AG04449 (cell line): Measurements from ENCODE around the gene KLK1.

Source experiments
- CTCF ChIA-PET: fragments of 350-600 bp; formaldehyde crosslinking; extraction: SDS; loops from one replicate; lab custom pipeline; 2021; ENCODE audit warnings: antibody characterized with exemption; lab: Yijun Ruan, JAX
- POLR2A ChIA-PET: fragments of 400-600, 350-600 bp; formaldehyde crosslinking; extraction: SDS; loops from one replicate; lab custom pipeline; 2020; ENCODE audit warnings: antibody characterized with exemption, inconsistent platforms; lab: Yijun Ruan, JAX
- DNase-seq: peaks from one replicate; pipeline ENCODE4 v3.0.0-alpha.2; 2010; ENCODE audit warnings: low read depth, low spot score
- H3K4me3 ChIP-seq: 2 replicates; pipeline ENCODE4 v1.5.1; 2011; ENCODE audit warnings: low read depth, mild to moderate bottlenecking, control low read depth, low read length
- TF ChIP-seq, protein P1 (sequence below): IDR thresholded peaks from one replicate; pipeline ENCODE4 v1.5.1; 2011; ENCODE audit warnings: mild to moderate bottlenecking, moderate library complexity, low read length, control low read depth, inconsistent platforms; ENCODE audit not compliant: insufficient read depth; ENCODE audit errors: missing control alignments

The KLK1 gene

DNA sequence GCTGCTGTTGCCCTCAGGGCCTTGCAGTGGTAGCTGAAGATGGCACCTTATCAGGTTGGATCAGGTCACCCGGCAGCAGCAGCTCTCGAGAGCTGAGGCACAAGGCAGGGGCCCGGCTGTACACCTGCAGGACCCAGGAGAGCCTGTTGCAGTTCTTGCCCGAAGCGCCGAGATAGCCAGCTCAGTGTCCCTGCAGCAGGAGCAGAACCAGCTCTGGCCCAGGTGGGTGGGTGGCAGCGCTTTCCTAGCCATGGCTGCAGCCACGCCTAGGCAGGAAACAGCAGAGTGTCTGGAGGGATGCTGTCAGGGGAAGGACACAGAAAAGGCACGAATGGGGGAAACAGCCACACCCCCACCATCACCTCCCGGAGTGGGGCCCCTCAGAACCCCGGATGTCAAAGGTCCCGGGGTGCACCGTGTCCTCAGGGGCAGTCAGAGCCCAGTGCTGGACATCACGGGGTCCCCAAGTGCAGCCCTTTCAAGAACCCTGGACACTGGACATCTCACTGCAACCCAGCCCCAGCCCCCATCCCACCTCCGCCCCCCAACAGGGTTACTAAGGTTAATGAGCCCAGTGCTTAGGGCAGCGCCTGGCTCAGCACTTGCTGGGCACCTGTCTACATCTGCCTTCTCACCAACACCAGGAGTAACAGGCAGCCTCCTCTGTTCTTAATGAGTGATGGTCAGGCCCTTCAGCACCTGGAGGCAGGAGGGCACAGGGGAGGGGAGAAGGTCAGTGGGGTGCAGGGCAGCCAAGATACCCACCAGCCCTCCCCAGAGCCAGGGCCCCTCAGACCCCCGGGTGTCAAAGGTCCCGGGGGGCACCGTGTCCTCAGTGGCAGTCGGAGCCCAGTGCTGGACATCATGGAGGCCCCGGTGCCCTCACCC, 24.7 kb downstream of the KLK1 start:
- H3K4me3 ChIP-seq: no peak overlapping the region
- ChIA-PET POLR2A (no interaction called here), CTCF (interaction anchor here (1.3 kb wide), 2 partner anchors 74 to 430 kb away, joined by 3 to 4 read pairs; no protein-coding TSS in a partner anchor)
- TF ChIP-seq, protein P1, sequence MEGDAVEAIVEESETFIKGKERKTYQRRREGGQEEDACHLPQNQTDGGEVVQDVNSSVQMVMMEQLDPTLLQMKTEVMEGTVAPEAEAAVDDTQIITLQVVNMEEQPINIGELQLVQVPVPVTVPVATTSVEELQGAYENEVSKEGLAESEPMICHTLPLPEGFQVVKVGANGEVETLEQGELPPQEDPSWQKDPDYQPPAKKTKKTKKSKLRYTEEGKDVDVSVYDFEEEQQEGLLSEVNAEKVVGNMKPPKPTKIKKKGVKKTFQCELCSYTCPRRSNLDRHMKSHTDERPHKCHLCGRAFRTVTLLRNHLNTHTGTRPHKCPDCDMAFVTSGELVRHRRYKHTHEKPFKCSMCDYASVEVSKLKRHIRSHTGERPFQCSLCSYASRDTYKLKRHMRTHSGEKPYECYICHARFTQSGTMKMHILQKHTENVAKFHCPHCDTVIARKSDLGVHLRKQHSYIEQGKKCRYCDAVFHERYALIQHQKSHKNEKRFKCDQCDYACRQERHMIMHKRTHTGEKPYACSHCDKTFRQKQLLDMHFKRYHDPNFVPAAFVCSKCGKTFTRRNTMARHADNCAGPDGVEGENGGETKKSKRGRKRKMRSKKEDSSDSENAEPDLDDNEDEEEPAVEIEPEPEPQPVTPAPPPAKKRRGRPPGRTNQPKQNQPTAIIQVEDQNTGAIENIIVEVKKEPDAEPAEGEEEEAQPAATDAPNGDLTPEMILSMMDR: no peak
- no peak for DNase-seq

GRCh38 chr19:50797781-50798658, 25.6 kb downstream of the KLK1 start:
- H3K4me3 ChIP-seq: no peak overlapping the region
- ChIA-PET POLR2A (no interaction called here), CTCF (interaction anchor here (1.3 to 5.9 kb wide), 2 partner anchors 15 to 429 kb away, joined by 3 to 31 read pairs; no protein-coding TSS in a partner anchor)
- no peak for DNase-seq
- TF ChIP-seq, protein P1: no peak

DNA sequence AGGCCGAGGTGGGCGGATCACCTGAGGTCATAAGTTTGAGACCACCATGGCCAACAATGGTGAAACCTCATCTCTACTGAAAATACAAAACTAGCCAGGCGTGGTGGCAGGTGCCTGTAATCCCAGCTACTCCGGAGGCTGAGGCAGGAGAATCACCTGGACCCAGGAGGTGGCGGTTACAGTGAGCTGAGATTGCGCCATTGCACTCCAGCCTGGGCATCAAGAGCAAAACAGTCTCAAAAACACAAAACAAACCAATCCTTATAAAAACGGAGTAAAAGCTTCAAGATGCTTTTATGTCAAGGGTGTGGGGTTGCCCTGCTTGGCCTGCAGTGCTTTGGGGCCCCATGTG, 26.2 kb downstream of the KLK1 start:
- no peak overlapping the region for H3K4me3 ChIP-seq
- TF ChIP-seq, protein P1: no peak
- ChIA-PET CTCF (interaction anchor here (1.3 to 5.9 kb wide), 3 partner anchors 14 to 428 kb away, joined by 3 to 31 read pairs (median 3); no protein-coding TSS in a partner anchor), POLR2A (no interaction called here)
- DNase-seq: no peak

DNA sequence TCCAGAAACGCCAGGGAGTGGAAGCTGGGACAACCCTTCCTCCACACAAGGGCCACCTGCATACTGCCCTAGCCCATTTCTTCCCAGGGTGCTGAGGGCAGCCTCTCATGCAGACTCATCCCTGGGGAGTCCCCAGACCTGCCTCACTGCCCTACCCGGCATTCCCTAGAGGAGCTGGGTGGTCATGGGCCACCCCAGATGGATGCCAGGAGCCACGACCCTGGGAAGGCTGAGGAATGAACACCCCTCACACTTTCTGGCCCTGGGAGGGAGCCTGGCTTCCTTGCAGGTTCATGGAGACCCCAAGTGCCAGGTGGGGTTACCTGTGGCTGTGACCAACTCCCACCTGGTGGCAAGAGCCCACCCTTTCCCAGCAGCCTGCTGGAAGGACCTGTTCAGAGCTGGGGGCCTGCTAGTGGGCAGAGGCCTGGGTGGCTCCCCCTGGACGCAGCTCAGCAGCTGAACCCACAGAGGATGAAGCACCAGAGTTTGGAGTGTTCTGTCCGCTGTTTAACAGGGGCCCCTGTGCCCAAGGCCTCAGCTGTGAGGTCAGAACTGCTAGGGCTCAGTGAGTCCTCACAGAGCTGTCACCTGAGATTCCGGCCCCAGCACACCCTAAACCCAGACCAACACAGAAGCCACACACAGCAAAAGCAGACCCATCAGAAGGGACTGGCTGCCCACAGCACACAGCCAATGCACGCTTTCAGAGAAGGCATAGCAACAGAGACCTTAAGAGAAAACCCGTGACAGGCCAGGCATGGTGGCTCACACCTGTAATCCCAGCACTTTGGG, 26.8 kb downstream of the KLK1 start:
- ChIA-PET POLR2A (interaction anchor here (3.6 kb wide), 1 partner anchor 8 kb away, joined by 20 read pairs; no protein-coding TSS in a partner anchor), CTCF (interaction anchor here (0.6 to 5.9 kb wide), 6 partner anchors 14 to 439 kb away, joined by 3 to 31 read pairs (median 4); no protein-coding TSS in a partner anchor)
- no peak overlapping the region for H3K4me3 ChIP-seq
- TF ChIP-seq, protein P1: no peak
- DNase-seq: no peak

DNA sequence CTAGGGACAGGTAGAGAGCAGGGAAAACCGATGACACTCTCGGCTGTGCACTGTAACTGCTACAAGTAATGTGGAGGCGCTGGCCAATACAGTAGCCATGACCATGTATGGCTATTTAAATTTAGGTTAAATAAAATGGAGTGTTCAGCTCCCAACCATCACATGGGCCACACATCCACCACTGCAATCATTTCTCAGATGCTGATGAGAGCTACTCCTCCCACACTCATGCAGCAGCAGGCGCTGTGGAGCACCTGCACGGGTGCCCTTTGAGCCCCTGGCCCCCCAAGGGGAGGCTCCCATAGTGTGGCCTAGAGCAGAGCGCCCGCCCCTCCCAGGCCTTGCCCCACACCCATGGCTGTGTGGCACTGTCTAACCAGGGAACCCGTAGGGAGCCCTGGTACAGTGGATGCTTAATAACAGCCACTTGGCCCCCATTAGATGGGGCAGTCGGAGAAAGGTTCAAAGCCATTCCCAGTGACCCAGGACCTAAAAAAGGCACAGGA, 27.4 kb downstream of the KLK1 start:
- TF ChIP-seq, protein P1: no peak
- CTCF ChIA-PET: interaction anchor here (0.6 to 5.9 kb wide), 7 partner anchors 13 to 439 kb away, joined by 3 to 31 read pairs (median 5); no protein-coding TSS in a partner anchor
- POLR2A ChIA-PET: interaction anchor here (3.6 kb wide), 1 partner anchor 8 kb away, joined by 20 read pairs; no protein-coding TSS in a partner anchor
- no peak for DNase-seq
- no peak overlapping the region for H3K4me3 ChIP-seq
